GM19240 (cell line): ENCODE data around the gene PARP1.
"Not testable (repeated sequence)": the region's sequence is repeated elsewhere in the genome, so short reads cannot be mapped to it uniquely, and the experiment has no call there.

ENCODE experiments used
- DNase-seq: peaks from one replicate; pipeline ENCODE4 v3.0.0; 2011; ENCODE audit warnings: low spot score; ENCODE audit not compliant: insufficient read length

PARP1 gene

GRCh38 chr1:226407497-226408284 lies at the start of gene PARP1:
Gene PARP1, minus strand, starts transcription at chr1:226408093. Its CDS starts 164 bp downstream, at chr1:226407929.
- peak; percentile 82 for DNase-seq

GRCh38 chr1:226457307-226457712 lies 49.4 kb upstream of the PARP1 start:
- no peak for DNase-seq

- DNase-seq = no peak
These were observed 48.0 kb upstream of the PARP1 start for GRCh38 chr1:226455843-226456242.

GRCh38 chr1:226454349-226454748 lies 46.5 kb upstream of the PARP1 start:
- DNase-seq = no peak

GRCh38 chr1:226453015-226453704 lies 45.3 kb upstream of the PARP1 start:
- DNase-seq = no peak

GRCh38 chr1:226450688-226451087 lies 42.8 kb upstream of the PARP1 start:
- DNase-seq = no peak

- DNase-seq = no peak
These were observed 41.9 kb upstream of the PARP1 start for GRCh38 chr1:226449823-226450222.

- DNase-seq = no peak
These were observed 40.2 kb upstream of the PARP1 start for GRCh38 chr1:226447932-226448665.

GRCh38 chr1:226446094-226446493 lies 38.2 kb upstream of the PARP1 start:
- DNase-seq = no peak

- DNase-seq = peak; percentile 80
These were observed 37.0 kb upstream of the PARP1 start for GRCh38 chr1:226444901-226445300.

- DNase-seq = no peak
These were observed 35.5 kb upstream of the PARP1 start for GRCh38 chr1:226443439-226443838.

GRCh38 chr1:226443033-226443432 lies 35.1 kb upstream of the PARP1 start:
- DNase-seq = no peak

GRCh38 chr1:226441629-226442028 lies 33.7 kb upstream of the PARP1 start:
- DNase-seq = no peak

- DNase-seq = no peak
These were observed 32.6 kb upstream of the PARP1 start for GRCh38 chr1:226440512-226440911.

GRCh38 chr1:226438007-226438406 lies 30.1 kb upstream of the PARP1 start:
- DNase-seq = no peak

- DNase-seq = no peak
These were observed 29.1 kb upstream of the PARP1 start for GRCh38 chr1:226436855-226437491.

- DNase-seq = no peak
These were observed 28.6 kb upstream of the PARP1 start for GRCh38 chr1:226436472-226436854.

GRCh38 chr1:226433341-226433720 lies 25.4 kb upstream of the PARP1 start:
- DNase-seq = no peak

- DNase-seq = no peak
These were observed 24.9 kb upstream of the PARP1 start for GRCh38 chr1:226432586-226433340.

GRCh38 chr1:226431898-226432297 lies 24.0 kb upstream of the PARP1 start:
- DNase-seq = not testable (repeated sequence)
